ENCODE measurements around the gene CACNA2D2.

- TF ChIP-seq CTCF (IDR thresholded peaks at IDR 0.05; ENCODE audit: poor library complexity) (no peak), EZH2 (IDR thresholded peaks at IDR 0.05; ENCODE audit: borderline replicate concordance) (no peak), EZH2phosphoT487 (IDR thresholded peaks at IDR 0.05; ENCODE audit: low read depth, severe bottlenecking, unreplicated experiment) (no peak)
Measured at GRCh38 chr3:50457988-50458387, 45.4 kb downstream of the CACNA2D2 start.
